HepG2 (cell line): ENCODE measurements around the gene TMEM63B. TPM values are rescaled to one million over a fixed set of nuclear protein-coding genes. Genes with fewer than 3 reads are reported as not detected.

Experiments
- FOSL1 ChIP-seq: sonication (generic); formaldehyde crosslinking; IDR thresholded peaks from 2 replicates; pipeline ENCODE4 v1.9.0; 2021; ENCODE audit warnings: missing genetic modification reagents, borderline replicate concordance
- FOXC1 ChIP-seq: sonication (generic); formaldehyde crosslinking; IDR thresholded peaks from 2 replicates; pipeline ENCODE4 v1.8.0; 2022; ENCODE audit warnings: mild to moderate bottlenecking, missing genetic modification reagents, borderline replicate concordance
- FOXO1 ChIP-seq: sonication (generic); formaldehyde crosslinking; IDR thresholded peaks from 2 replicates; pipeline ENCODE4 v1.4.0; 2020; ENCODE audit warnings: missing genetic modification reagents
- HNF1B ChIP-seq: sonication (generic); formaldehyde crosslinking; IDR thresholded peaks from 2 replicates; pipeline ENCODE4 v1.5.1; 2020; ENCODE audit warnings: mild to moderate bottlenecking, moderate library complexity, missing genetic modification reagents
- MLXIP ChIP-seq: sonication (generic); formaldehyde crosslinking; IDR thresholded peaks from 2 replicates; pipeline ENCODE4 v1.9.0; 2021; ENCODE audit warnings: missing genetic modification reagents, borderline replicate concordance
- POGK ChIP-seq: sonication (generic); formaldehyde crosslinking; conservative IDR thresholded peaks from 2 replicates; pipeline ENCODE4 v1.8.0; 2022; ENCODE audit warnings: mild to moderate bottlenecking, moderate library complexity, missing genetic modification reagents
- RAD21 ChIP-seq: fragments of 450-650 bp; formaldehyde crosslinking; IDR thresholded peaks from 2 replicates; pipeline ENCODE4 v1.5.0; 2020; ENCODE audit warnings: mild to moderate bottlenecking
- SATB2 ChIP-seq: sonication (generic); formaldehyde crosslinking; IDR thresholded peaks from 2 replicates; pipeline ENCODE4 v1.5.0; 2020; ENCODE audit warnings: missing genetic modification reagents
- SIX4 ChIP-seq: sonication (generic); formaldehyde crosslinking; IDR thresholded peaks from 2 replicates; pipeline ENCODE4 v1.4.0; 2020; ENCODE audit warnings: missing genetic modification reagents
- TBP ChIP-seq: sonication (generic); formaldehyde crosslinking; IDR thresholded peaks from 2 replicates; pipeline ENCODE4 v1.5.0; 2020; ENCODE audit warnings: missing genetic modification reagents
- ZMYM3 ChIP-seq: sonication (generic); formaldehyde crosslinking; IDR thresholded peaks from 2 replicates; pipeline ENCODE4 v1.5.1; 2020; ENCODE audit warnings: mild to moderate bottlenecking, missing genetic modification reagents
- ZNF33B ChIP-seq: sonication (generic); formaldehyde crosslinking; IDR thresholded peaks from 2 replicates; pipeline ENCODE4 v1.5.1; 2020; ENCODE audit warnings: mild to moderate bottlenecking, missing genetic modification reagents
- polyA plus RNA-seq, 8 experiments: library from polyadenylated mRNA; depleted of rRNA in 3 of 8; stranded (reverse) in 7 of 8; unstranded in 1 of 8; fragments of >200 nt; fragmentation: Illumina TruSeq in 4 of 8; extraction: Trizol in 4 of 8; gene quantifications; 2 replicates each; pipeline versions ENCODE4 v1.2.1 to v1.2.3, GENCODE V29; 2011 to 2016; ENCODE audit warnings: low read depth in 4 of 8, missing spikeins in 1 of 8, mixed read lengths in 1 of 8; ENCODE audit not compliant: insufficient read depth in 1 of 8
- total RNA-seq, 5 experiments: library from RNA; depleted of rRNA; stranded (reverse); fragments of >200 nt; fragmentation: Illumina TruSeq; extraction: Trizol; gene quantifications; 2 replicates each; pipeline ENCODE4 v1.2.3, GENCODE V29; 2016; ENCODE audit warnings: low read depth in 1 of 5
- TF ChIP-seq, protein P1 (sequence below): sonication (generic); formaldehyde crosslinking; IDR thresholded peaks from 2 replicates; pipeline ENCODE4 v1.5.1; 2020; ENCODE audit warnings: missing genetic modification reagents, mild to moderate bottlenecking, borderline replicate concordance
- TF ChIP-seq, protein P2 (sequence below): sonication (generic); formaldehyde crosslinking; IDR thresholded peaks from 2 replicates; pipeline ENCODE4 v1.4.0; 2020; ENCODE audit warnings: missing genetic modification reagents

The TMEM63B gene
- total and polyA plus RNA-seq, 2 of the 13 experiments (the other 11 are each of a cell fraction or from before 2014, with no cell fraction given): 27.4 to 75.8 TPM

DNA sequence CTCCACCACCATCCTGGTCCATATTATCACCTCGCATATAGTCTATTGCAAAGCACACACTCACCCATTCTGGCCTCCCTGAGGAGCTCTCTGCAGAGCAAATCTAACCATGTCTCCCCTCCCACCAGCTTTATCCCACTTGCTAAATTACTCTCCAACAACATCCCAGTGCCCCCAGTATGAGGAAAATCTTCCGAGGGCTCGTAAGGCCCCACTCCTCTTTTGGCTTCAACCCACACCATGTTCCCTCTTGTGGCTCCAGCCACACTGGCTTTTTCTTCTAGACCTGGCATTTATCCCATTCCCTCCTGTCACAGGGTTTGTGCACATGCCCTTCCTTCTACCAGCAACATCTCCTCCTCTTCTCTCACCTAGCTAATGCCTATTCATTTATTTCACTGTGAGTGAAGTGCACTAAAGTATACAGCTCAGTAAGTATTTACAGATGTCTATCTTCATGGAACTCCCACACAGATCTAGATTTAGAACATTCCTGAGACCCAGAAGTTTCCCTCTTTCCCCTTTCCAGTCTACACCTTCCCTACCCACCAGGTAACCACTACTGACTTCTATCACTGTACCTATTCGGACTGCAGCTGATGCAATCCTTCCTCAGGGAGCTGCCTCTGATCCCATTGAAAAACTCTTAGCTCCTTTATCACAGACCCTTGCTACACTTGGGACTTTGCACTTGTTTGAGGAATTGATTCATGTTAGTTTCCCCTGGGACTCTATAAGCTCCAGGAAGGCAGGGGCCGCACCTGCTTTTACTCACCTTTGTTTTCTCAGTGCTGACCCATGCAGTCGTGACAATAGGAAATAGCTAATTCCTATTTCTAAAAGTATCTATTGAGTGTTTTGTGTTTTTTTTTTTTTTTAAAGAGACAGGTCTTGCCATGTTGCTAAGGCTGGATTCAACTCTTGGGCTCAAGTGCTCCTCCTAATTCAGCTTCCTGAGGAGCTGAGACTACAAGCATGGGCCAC lies 15.6 kb upstream of the TMEM63B start (continued):
- TF ChIP-seq, protein P1, sequence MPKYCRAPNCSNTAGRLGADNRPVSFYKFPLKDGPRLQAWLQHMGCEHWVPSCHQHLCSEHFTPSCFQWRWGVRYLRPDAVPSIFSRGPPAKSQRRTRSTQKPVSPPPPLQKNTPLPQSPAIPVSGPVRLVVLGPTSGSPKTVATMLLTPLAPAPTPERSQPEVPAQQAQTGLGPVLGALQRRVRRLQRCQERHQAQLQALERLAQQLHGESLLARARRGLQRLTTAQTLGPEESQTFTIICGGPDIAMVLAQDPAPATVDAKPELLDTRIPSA (CRISPR knock-in tag): no peak
- TF ChIP-seq ZMYM3 (peak; percentile 73), SIX4 (CRISPR knock-in tag) (no peak), TBP (no peak), ZNF33B (CRISPR knock-in tag) (peak; percentile 58; the same call in 1 of the 2 replicates), FOSL1 (no peak), SATB2 (CRISPR knock-in tag) (0 out of 2 replicates have a peak, but pooled peaks have one; percentile 50), MLXIP (CRISPR knock-in tag) (no peak), RAD21 (CRISPR knock-in tag) (no peak), FOXO1 (peak; percentile 89), FOXC1 (CRISPR knock-in tag) (0 out of 2 replicates have a peak, but pooled peaks have one; percentile 66), HNF1B (CRISPR knock-in tag) (0 out of 2 replicates have a peak, but pooled peaks have one; percentile 45), POGK (CRISPR knock-in tag) (peak; percentile 88)
- TF ChIP-seq, protein P2, sequence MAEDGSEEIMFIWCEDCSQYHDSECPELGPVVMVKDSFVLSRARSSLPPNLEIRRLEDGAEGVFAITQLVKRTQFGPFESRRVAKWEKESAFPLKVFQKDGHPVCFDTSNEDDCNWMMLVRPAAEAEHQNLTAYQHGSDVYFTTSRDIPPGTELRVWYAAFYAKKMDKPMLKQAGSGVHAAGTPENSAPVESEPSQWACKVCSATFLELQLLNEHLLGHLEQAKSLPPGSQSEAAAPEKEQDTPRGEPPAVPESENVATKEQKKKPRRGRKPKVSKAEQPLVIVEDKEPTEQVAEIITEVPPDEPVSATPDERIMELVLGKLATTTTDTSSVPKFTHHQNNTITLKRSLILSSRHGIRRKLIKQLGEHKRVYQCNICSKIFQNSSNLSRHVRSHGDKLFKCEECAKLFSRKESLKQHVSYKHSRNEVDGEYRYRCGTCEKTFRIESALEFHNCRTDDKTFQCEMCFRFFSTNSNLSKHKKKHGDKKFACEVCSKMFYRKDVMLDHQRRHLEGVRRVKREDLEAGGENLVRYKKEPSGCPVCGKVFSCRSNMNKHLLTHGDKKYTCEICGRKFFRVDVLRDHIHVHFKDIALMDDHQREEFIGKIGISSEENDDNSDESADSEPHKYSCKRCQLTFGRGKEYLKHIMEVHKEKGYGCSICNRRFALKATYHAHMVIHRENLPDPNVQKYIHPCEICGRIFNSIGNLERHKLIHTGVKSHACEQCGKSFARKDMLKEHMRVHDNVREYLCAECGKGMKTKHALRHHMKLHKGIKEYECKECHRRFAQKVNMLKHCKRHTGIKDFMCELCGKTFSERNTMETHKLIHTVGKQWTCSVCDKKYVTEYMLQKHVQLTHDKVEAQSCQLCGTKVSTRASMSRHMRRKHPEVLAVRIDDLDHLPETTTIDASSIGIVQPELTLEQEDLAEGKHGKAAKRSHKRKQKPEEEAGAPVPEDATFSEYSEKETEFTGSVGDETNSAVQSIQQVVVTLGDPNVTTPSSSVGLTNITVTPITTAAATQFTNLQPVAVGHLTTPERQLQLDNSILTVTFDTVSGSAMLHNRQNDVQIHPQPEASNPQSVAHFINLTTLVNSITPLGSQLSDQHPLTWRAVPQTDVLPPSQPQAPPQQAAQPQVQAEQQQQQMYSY (CRISPR knock-in tag): no peak
